ENCODE data around the gene ASB13. TPM values are rescaled to one million over a fixed set of nuclear protein-coding genes. Genes with fewer than 3 reads are reported as not detected.

Gene ASB13
- total RNA-seq, 2 experiments from 2014 or later, result 1.9 to 2.9 TPM

GRCh38 chr10:5648494-5649457 is 17.6 kb downstream of the ASB13 start:
- Mint-ChIP-seq H3K27ac (no peak overlapping the region), H3K27me3 (no peaks in the 10 kb centered on the region), H3K36me3 (ENCODE audit: low read depth) (peaks cover 24% of the 10 kb centered on the region), H3K4me1 (ENCODE audit: low read depth) (no peaks in the 10 kb centered on the region), H3K9me3 (no peaks in the 10 kb centered on the region), H3K4me3 (no peak overlapping the region)
- Histone ChIP-seq H3K4me3 (ENCODE audit: low read length) (no peak overlapping the region), H3K36me3 (ENCODE audit: insufficient read depth, low read length) (peaks cover 19% of the 10 kb centered on the region), H3K27ac (ENCODE audit: low read depth in 1 of 2, low read length in 2 of 2) (no peak overlapping the region), H3K9me3 (ENCODE audit: control insufficient read depth in 1 of 2, insufficient read depth in 1 of 2, low read length in 2 of 2) (no peaks in the 10 kb centered on the region), H3K27me3 (ENCODE audit: control insufficient read depth in 1 of 2, insufficient read depth in 2 of 2, low read length in 2 of 2) (no peaks in the 10 kb centered on the region), H3K4me1 (ENCODE audit: insufficient read depth, low read length) (no peaks in the 10 kb centered on the region)
- no peak for DNase-seq
- ChIA-PET POLR2A (no interaction called here), CTCF (no interaction called here)
- TF ChIP-seq CTCF (IDR thresholded peaks at IDR 0.05), result no peak
- no peak for ATAC-seq (ENCODE audit: poor library complexity)
- intact Hi-C loops (cut with DNase I, micrococcal nuclease), result no loop called here

GRCh38 chr10:5647507-5648240 is 18.7 kb downstream of the ASB13 start:
- no peak overlapping the region for H3K27ac ChIP-seq (ENCODE audit: low read depth in 1 of 2, low read length in 2 of 2)
- POLR2A ChIA-PET, result no interaction called here
- no peaks in the 10 kb centered on the region for H3K4me1 Mint-ChIP-seq (ENCODE audit: low read depth)
- H3K36me3 ChIP-seq (ENCODE audit: insufficient read depth, low read length), result peaks cover 19% of the 10 kb centered on the region
- H3K4me3 Mint-ChIP-seq, result no peak overlapping the region
- intact Hi-C loops (cut with DNase I, micrococcal nuclease), result no loop called here
- no peaks in the 10 kb centered on the region for H3K4me1 ChIP-seq (ENCODE audit: insufficient read depth, low read length)
- no peaks in the 10 kb centered on the region for H3K27me3 Mint-ChIP-seq
- CTCF ChIA-PET, result no interaction called here
- no peak for ATAC-seq (ENCODE audit: poor library complexity)
- H3K9me3 Mint-ChIP-seq, result no peaks in the 10 kb centered on the region
- no peaks in the 10 kb centered on the region for H3K9me3 ChIP-seq (ENCODE audit: control insufficient read depth in 1 of 2, insufficient read depth in 1 of 2, low read length in 2 of 2)
- no peaks in the 10 kb centered on the region for H3K27me3 ChIP-seq (ENCODE audit: control insufficient read depth in 1 of 2, insufficient read depth in 2 of 2, low read length in 2 of 2)
- H3K4me3 ChIP-seq (ENCODE audit: low read length), result no peak overlapping the region
- H3K36me3 Mint-ChIP-seq (ENCODE audit: low read depth), result peaks cover 35% of the 10 kb centered on the region
- no peak overlapping the region for H3K27ac Mint-ChIP-seq
- DNase-seq, result no peak
- no peak for TF ChIP-seq CTCF (IDR thresholded peaks at IDR 0.05)

GRCh38 chr10:5645944-5646617 is 20.3 kb downstream of the ASB13 start:
- H3K27ac ChIP-seq (ENCODE audit: low read depth in 1 of 2, low read length in 2 of 2), result no peak overlapping the region
- no peaks in the 10 kb centered on the region for H3K27me3 ChIP-seq (ENCODE audit: control insufficient read depth in 1 of 2, insufficient read depth in 2 of 2, low read length in 2 of 2)
- H3K36me3 Mint-ChIP-seq (ENCODE audit: low read depth), result peaks cover 50% of the 10 kb centered on the region
- DNase-seq, result no peak
- H3K4me3 Mint-ChIP-seq, result no peak overlapping the region
- no peak overlapping the region for H3K27ac Mint-ChIP-seq
- H3K9me3 Mint-ChIP-seq, result no peaks in the 10 kb centered on the region
- H3K36me3 ChIP-seq (ENCODE audit: insufficient read depth, low read length), result peaks cover 26% of the 10 kb centered on the region
- intact Hi-C loops (cut with DNase I, micrococcal nuclease), result no loop called here
- no peak for ATAC-seq (ENCODE audit: poor library complexity)
- TF ChIP-seq CTCF (IDR thresholded peaks at IDR 0.05), result no peak
- no peaks in the 10 kb centered on the region for H3K27me3 Mint-ChIP-seq
- no peaks in the 10 kb centered on the region for H3K9me3 ChIP-seq (ENCODE audit: control insufficient read depth in 1 of 2, insufficient read depth in 1 of 2, low read length in 2 of 2)
- CTCF ChIA-PET, result no interaction called here
- no peak overlapping the region for H3K4me3 ChIP-seq (ENCODE audit: low read length)
- H3K4me1 ChIP-seq (ENCODE audit: insufficient read depth, low read length), result no peaks in the 10 kb centered on the region
- H3K4me1 Mint-ChIP-seq (ENCODE audit: low read depth), result no peaks in the 10 kb centered on the region
- POLR2A ChIA-PET, result no interaction called here
